ENCODE measurements around the gene ZDHHC5.

ZDHHC5 gene

DNA sequence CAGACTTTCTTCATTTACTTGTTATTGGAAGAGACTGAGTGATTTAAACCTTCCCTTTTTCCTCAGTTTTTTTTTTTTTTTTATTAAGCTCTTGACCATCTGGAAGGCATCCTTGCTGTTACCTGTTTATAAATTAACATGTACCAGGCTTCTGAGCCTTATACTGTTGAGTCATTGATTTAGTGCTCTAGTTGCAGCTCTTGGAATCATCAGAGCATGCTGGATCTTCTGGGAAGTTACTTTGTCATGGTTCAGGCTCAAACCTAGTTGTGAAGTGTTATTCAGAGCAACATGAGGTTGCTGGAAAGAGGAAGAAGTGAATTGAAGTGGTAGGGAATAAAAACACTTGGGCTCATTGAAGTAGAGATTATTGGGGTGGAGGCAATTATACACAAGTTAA lies 6.3 kb downstream of the ZDHHC5 start:
- Histone ChIP-seq H3K79me1 (ENCODE audit: low read length) (peaks cover 3% of the 10 kb centered on the region), H4K91ac (ENCODE audit: low read depth, low read length) (no peak overlapping the region), H2BK5ac (ENCODE audit: low read depth, low read length, poor library complexity) (no peak overlapping the region), H2AFZ (ENCODE audit: insufficient read depth, low read length, poor library complexity) (no peak overlapping the region), H3K4me2 (ENCODE audit: low read length) (no peak overlapping the region), H3K23ac (ENCODE audit: low read length) (no peak overlapping the region), H3K36me3 (ENCODE audit: control insufficient read depth in 1 of 2, insufficient read depth in 2 of 2, low read length in 2 of 2) (peaks cover 12 to 23% of the 10 kb centered on the region in 2 experiments), H2BK120ac (ENCODE audit: insufficient read depth, low read length, poor library complexity) (no peak overlapping the region), H3K27ac (ENCODE audit: low read depth, low read length) (peak overlapping the region; percentile 27), H3K79me2 (ENCODE audit: control insufficient read depth, insufficient read depth, low read length, poor library complexity) (peaks cover 8% of the 10 kb centered on the region), H3K27me3 (ENCODE audit: insufficient read depth, low read length) (no peaks in the 10 kb centered on the region), H3K9ac (ENCODE audit: low read length) (no peak overlapping the region), H3K4me3 (ENCODE audit: low read depth, low read length) (no peak overlapping the region), H3K14ac (ENCODE audit: low read length) (no peak overlapping the region), H2BK12ac (ENCODE audit: low read length) (no peak overlapping the region), H4K8ac (ENCODE audit: low read depth, low read length) (no peak overlapping the region), H4K12ac (ENCODE audit: low read depth, low read length) (no peak overlapping the region), H3K18ac (ENCODE audit: low read length) (no peak overlapping the region), H3K9me3 (ENCODE audit: insufficient read depth, low read depth, low read length) (no peaks in the 10 kb centered on the region), H3K4ac (ENCODE audit: low read depth, low read length) (no peak overlapping the region), H2AK5ac (ENCODE audit: low read length) (no peak overlapping the region), H3K4me1 (ENCODE audit: control insufficient read depth in 1 of 2, insufficient read depth in 2 of 2, low read length in 2 of 2) (peaks cover 4 to 6% of the 10 kb centered on the region in 2 experiments)
- no peak for DNase-seq

DNA sequence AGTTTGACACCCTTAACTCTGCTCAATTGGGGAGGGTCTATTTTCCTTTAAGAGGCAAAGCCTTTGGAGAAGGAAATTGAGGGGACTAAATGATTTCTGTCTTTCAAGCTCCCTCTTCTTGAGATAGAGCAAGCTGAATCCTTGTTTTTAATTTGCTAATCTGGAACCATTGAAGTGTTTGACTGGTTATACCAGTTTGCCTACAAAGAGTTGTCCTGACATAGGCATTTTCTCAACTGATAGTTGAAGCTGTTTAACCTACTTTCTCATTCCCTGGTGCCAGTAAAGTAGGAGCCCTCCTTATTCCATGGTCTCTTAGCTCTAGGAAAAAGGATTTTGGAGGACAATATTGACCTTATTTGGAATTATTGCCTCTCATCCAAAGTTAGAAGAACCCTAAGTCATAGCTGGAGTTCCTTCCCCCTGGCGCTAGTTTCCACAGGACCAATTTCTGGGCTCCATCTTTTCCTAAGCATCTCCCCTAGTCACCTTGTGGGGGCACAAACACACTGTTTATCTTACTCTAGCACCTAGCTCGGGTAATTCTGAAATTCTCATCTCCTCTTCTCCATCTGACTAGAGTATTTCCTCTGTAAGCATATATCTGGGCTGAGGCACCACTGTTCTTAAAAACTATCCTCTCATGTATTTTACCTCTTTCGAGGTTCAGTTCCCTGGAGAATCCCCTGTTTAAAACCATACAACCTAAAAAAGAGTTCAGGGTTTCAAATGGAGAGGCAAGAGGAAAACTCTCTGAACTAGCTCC lies 7.4 kb downstream of the ZDHHC5 start:
- Histone ChIP-seq H2BK12ac (ENCODE audit: low read length) (no peak overlapping the region), H3K9me3 (ENCODE audit: insufficient read depth, low read depth, low read length) (no peaks in the 10 kb centered on the region), H3K79me1 (ENCODE audit: low read length) (no peaks in the 10 kb centered on the region), H2BK5ac (ENCODE audit: low read depth, low read length, poor library complexity) (no peak overlapping the region), H3K4me3 (ENCODE audit: low read depth, low read length) (no peak overlapping the region), H3K18ac (ENCODE audit: low read length) (no peak overlapping the region), H4K12ac (ENCODE audit: low read depth, low read length) (no peak overlapping the region), H3K4me1 (ENCODE audit: control insufficient read depth in 1 of 2, insufficient read depth in 2 of 2, low read length in 2 of 2) (peaks cover 2 to 3% of the 10 kb centered on the region in 2 experiments), H4K8ac (ENCODE audit: low read depth, low read length) (no peak overlapping the region), H2AK5ac (ENCODE audit: low read length) (no peak overlapping the region), H2AFZ (ENCODE audit: insufficient read depth, low read length, poor library complexity) (no peak overlapping the region), H3K27ac (ENCODE audit: low read depth, low read length) (peak overlapping the region; percentile 48), H3K27me3 (ENCODE audit: insufficient read depth, low read length) (no peaks in the 10 kb centered on the region), H3K23ac (ENCODE audit: low read length) (no peak overlapping the region), H3K14ac (ENCODE audit: low read length) (no peak overlapping the region), H3K36me3 (ENCODE audit: control insufficient read depth in 1 of 2, insufficient read depth in 2 of 2, low read length in 2 of 2) (peaks cover 12 to 23% of the 10 kb centered on the region in 2 experiments), H3K9ac (ENCODE audit: low read length) (no peak overlapping the region), H2BK120ac (ENCODE audit: insufficient read depth, low read length, poor library complexity) (no peak overlapping the region), H3K4me2 (ENCODE audit: low read length) (peak overlapping the region; percentile 10), H3K4ac (ENCODE audit: low read depth, low read length) (peak overlapping the region; percentile 52), H3K79me2 (ENCODE audit: control insufficient read depth, insufficient read depth, low read length, poor library complexity) (peaks cover 2% of the 10 kb centered on the region), H4K91ac (ENCODE audit: low read depth, low read length) (no peak overlapping the region)
- WGBS (ENCODE audit: extremely low coverage, insufficient coverage, insufficient read length) = no CpG with 5 or more reads among the region's 3 CpGs
- DNase-seq = peak in 1 of 2 donors; percentile 66

DNA sequence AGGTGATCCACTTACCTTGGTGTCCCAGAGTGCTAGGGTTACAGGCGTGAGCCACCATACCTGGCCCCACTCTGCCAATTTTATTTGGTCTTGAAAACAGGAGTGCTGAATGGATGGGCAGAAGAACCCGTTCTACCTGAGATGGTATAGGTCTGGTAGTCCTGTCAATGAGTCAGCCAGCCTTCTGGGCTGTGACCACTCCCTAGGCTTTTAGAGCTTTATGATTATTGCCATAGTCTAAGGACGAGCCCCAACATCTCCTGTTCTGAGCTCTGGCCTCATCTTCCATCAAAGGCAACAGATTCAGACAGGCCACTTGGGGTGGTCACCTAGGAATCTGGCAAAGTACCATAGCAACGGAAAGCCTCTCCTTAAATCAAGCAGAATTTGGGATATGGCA lies 11.5 kb downstream of the ZDHHC5 start:
- H3K4me1 ChIP-seq (ENCODE audit: control insufficient read depth in 1 of 2, insufficient read depth in 2 of 2, low read length in 2 of 2) = peaks cover 0 to 3% of the 10 kb centered on the region in 2 experiments
- H4K12ac ChIP-seq (ENCODE audit: low read depth, low read length) = no peak overlapping the region
- no peak overlapping the region for H2AK5ac ChIP-seq (ENCODE audit: low read length)
- no peak overlapping the region for H2BK12ac ChIP-seq (ENCODE audit: low read length)
- no peak overlapping the region for H2BK120ac ChIP-seq (ENCODE audit: insufficient read depth, low read length, poor library complexity)
- no peak overlapping the region for H2AFZ ChIP-seq (ENCODE audit: insufficient read depth, low read length, poor library complexity)
- DNase-seq = no peak
- H4K91ac ChIP-seq (ENCODE audit: low read depth, low read length) = no peak overlapping the region
- no peak overlapping the region for H3K27ac ChIP-seq (ENCODE audit: low read depth, low read length)
- no peak overlapping the region for H3K18ac ChIP-seq (ENCODE audit: low read length)
- no peak overlapping the region for H4K8ac ChIP-seq (ENCODE audit: low read depth, low read length)
- H3K4ac ChIP-seq (ENCODE audit: low read depth, low read length) = peak overlapping the region; percentile 4
- no peak overlapping the region for H3K4me2 ChIP-seq (ENCODE audit: low read length)
- no peak overlapping the region for H2BK5ac ChIP-seq (ENCODE audit: low read depth, low read length, poor library complexity)
- no peaks in the 10 kb centered on the region for H3K79me1 ChIP-seq (ENCODE audit: low read length)
- no peak overlapping the region for H3K4me3 ChIP-seq (ENCODE audit: low read depth, low read length)
- no peaks in the 10 kb centered on the region for H3K79me2 ChIP-seq (ENCODE audit: control insufficient read depth, insufficient read depth, low read length, poor library complexity)
- no peak overlapping the region for H3K9ac ChIP-seq (ENCODE audit: low read length)
- H3K14ac ChIP-seq (ENCODE audit: low read length) = no peak overlapping the region
- no peaks in the 10 kb centered on the region for H3K9me3 ChIP-seq (ENCODE audit: insufficient read depth, low read depth, low read length)
- H3K27me3 ChIP-seq (ENCODE audit: insufficient read depth, low read length) = no peaks in the 10 kb centered on the region
- no peak overlapping the region for H3K23ac ChIP-seq (ENCODE audit: low read length)
- no CpG with 5 or more reads among the region's 4 CpGs for WGBS (ENCODE audit: extremely low coverage, insufficient coverage, insufficient read length)
- peaks cover 12 to 20% of the 10 kb centered on the region in 2 experiments for H3K36me3 ChIP-seq (ENCODE audit: control insufficient read depth in 1 of 2, insufficient read depth in 2 of 2, low read length in 2 of 2)

DNA sequence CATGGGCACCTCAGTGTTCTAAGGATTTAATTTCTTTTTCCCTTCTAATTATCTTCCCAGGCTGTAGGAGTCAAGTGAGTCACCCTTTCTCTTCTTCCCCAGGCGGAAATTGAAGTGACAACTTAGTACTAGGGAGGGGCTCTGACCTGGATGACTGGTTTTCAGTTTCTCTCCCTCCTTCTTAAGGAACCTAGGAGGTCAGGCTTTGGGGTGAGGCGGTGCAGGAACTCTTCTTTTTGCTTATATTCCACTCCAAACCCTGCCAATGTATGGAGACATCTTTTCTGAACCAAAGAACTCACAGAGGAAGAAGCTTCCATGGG lies 12.6 kb downstream of the ZDHHC5 start:
- Histone ChIP-seq H3K36me3 (ENCODE audit: control insufficient read depth in 1 of 2, insufficient read depth in 2 of 2, low read length in 2 of 2) (peaks cover 18 to 26% of the 10 kb centered on the region in 2 experiments), H2AK5ac (ENCODE audit: low read length) (no peak overlapping the region), H4K91ac (ENCODE audit: low read depth, low read length) (no peak overlapping the region), H3K14ac (ENCODE audit: low read length) (no peak overlapping the region), H4K12ac (ENCODE audit: low read depth, low read length) (no peak overlapping the region), H3K4ac (ENCODE audit: low read depth, low read length) (no peak overlapping the region), H3K4me1 (ENCODE audit: control insufficient read depth in 1 of 2, insufficient read depth in 2 of 2, low read length in 2 of 2) (peaks cover 0 to under 1% of the 10 kb centered on the region in 2 experiments), H3K9ac (ENCODE audit: low read length) (no peak overlapping the region), H4K8ac (ENCODE audit: low read depth, low read length) (no peak overlapping the region), H2AFZ (ENCODE audit: insufficient read depth, low read length, poor library complexity) (no peak overlapping the region), H3K4me3 (ENCODE audit: low read depth, low read length) (no peak overlapping the region), H3K18ac (ENCODE audit: low read length) (no peak overlapping the region), H3K79me2 (ENCODE audit: control insufficient read depth, insufficient read depth, low read length, poor library complexity) (no peaks in the 10 kb centered on the region), H3K4me2 (ENCODE audit: low read length) (no peak overlapping the region), H3K27ac (ENCODE audit: low read depth, low read length) (no peak overlapping the region), H2BK5ac (ENCODE audit: low read depth, low read length, poor library complexity) (no peak overlapping the region), H2BK12ac (ENCODE audit: low read length) (no peak overlapping the region), H2BK120ac (ENCODE audit: insufficient read depth, low read length, poor library complexity) (no peak overlapping the region), H3K9me3 (ENCODE audit: insufficient read depth, low read depth, low read length) (no peaks in the 10 kb centered on the region), H3K27me3 (ENCODE audit: insufficient read depth, low read length) (no peaks in the 10 kb centered on the region), H3K23ac (ENCODE audit: low read length) (no peak overlapping the region), H3K79me1 (ENCODE audit: low read length) (no peaks in the 10 kb centered on the region)
- DNase-seq = no peak
- whole genome bisulfite sequencing (ENCODE audit: extremely low coverage, insufficient coverage, insufficient read length) = no CpG with 5 or more reads among the region's 2 CpGs
